GM12891 (cell line): ENCODE results near the gene SETD1B.

Source experiments
- PAX5 ChIP-seq: IDR thresholded peaks from 2 replicates; pipeline ENCODE4 v1.6.1; 2011; ENCODE audit warnings: low read length, moderate library complexity, mild to moderate bottlenecking; ENCODE audit not compliant: insufficient read depth, severe bottlenecking
- POLR2A ChIP-seq: IDR thresholded peaks from 2 replicates; pipeline ENCODE4 v1.6.1; 2011; ENCODE audit warnings: low read depth, low read length, control low read depth
- POLR2AphosphoS5 ChIP-seq: IDR thresholded peaks from 2 replicates; pipeline ENCODE4 v1.6.1; 2011; ENCODE audit warnings: low read depth, low read length, control low read depth
- POU2F2 ChIP-seq: IDR thresholded peaks from 2 replicates; pipeline ENCODE4 v1.6.1; 2011; ENCODE audit warnings: low read depth, mild to moderate bottlenecking, control low read depth, low read length, moderate library complexity
- SPI1 ChIP-seq: IDR thresholded peaks from 2 replicates; pipeline ENCODE4 v1.6.1; 2011; ENCODE audit warnings: low read depth, low read length, control low read depth
- TAF1 ChIP-seq: IDR thresholded peaks from 2 replicates; pipeline ENCODE4 v1.6.1; 2011; ENCODE audit warnings: low read depth, low read length, control low read depth

DNA sequence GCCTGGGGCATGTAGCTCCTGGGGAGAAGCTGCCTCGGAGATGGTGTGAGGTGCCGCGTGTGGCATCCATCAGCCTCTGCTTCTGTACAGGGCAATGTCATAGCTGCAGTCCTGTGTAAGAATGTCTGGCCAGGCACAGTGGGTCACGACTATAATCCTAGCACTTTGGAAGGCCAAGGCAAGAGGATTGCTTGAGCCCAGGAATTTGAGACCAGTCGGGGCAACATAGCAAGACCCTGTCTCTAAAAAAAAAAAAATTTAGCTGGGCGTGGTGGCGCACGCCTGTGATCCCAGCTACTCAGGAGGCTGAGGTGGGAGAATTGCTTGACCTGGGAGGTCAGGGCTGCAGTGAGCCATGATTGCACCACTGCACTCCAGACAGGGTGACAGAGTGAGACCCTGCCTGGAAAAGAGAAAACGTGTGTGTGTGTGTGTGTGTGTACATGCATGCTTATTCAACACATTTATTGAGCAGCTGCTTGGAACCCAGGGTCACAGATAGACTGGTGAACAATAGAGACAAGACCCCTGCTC is 34.4 kb upstream of the SETD1B start:
- TF ChIP-seq POLR2AphosphoS5 (no peak), TAF1 (no peak), PAX5 (no peak), POLR2A (no peak), SPI1 (no peak), POU2F2 (no peak)
